GM12864 (cell line): ENCODE data around the gene ZNF732.
"Not testable (repeated sequence)": the region's sequence is repeated elsewhere in the genome, so short reads cannot be mapped to it uniquely, and the experiment has no call there.

Experiments used
- DNase-seq: peaks from one replicate; pipeline ENCODE4 v3.0.0-alpha.2; 2011; ENCODE audit warnings: low read depth
- H3K4me3 ChIP-seq: 2 replicates; pipeline ENCODE4 v1.5.1; 2011; ENCODE audit warnings: mild to moderate bottlenecking, low read depth, low read length, control low read depth
- TF ChIP-seq, protein P1 (sequence below): IDR thresholded peaks from 2 replicates; pipeline ENCODE4 v1.5.1; 2011; ENCODE audit warnings: low read depth, mild to moderate bottlenecking, moderate library complexity, low read length, control low read depth, inconsistent platforms; ENCODE audit errors: missing control alignments

ZNF732 gene

DNA sequence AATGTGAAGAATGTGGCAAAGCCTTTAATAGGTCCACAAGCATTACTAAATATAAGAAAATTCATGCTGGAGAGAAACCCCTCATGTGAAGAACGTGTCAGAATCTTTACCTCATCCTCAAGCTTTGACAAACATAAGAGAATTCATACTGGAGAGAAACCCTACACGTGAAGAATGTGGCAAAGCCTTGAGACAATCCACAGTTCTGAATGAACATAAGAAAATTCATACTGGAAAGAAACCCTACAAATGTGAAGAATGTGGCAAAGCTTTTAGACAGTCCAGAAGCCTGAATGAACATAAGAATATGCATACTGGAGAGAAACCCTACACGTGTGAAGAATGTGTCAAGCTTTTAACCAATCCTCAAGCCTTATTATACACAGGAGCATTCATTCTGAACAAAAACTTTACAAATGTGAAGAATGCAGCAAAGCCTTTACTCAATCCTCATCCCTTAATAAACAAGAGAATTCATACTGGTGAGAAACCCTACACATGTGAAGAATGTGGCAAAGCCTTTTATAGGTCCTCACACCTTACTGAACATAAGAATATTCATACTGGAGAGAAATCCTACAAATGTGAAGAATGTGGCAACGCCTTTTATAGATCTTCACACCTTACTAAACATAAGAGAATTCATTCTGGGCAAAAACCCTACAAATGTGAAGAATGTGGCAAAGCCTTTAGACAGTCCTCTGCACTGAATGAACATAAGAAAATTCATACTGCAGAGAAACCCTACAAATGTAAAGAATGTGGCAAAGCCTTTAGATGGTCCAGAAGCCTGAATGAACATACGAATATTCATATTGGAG lies 51.1 kb downstream of the ZNF732 start:
- H3K4me3 ChIP-seq = no peak overlapping the region
- TF ChIP-seq, protein P1, sequence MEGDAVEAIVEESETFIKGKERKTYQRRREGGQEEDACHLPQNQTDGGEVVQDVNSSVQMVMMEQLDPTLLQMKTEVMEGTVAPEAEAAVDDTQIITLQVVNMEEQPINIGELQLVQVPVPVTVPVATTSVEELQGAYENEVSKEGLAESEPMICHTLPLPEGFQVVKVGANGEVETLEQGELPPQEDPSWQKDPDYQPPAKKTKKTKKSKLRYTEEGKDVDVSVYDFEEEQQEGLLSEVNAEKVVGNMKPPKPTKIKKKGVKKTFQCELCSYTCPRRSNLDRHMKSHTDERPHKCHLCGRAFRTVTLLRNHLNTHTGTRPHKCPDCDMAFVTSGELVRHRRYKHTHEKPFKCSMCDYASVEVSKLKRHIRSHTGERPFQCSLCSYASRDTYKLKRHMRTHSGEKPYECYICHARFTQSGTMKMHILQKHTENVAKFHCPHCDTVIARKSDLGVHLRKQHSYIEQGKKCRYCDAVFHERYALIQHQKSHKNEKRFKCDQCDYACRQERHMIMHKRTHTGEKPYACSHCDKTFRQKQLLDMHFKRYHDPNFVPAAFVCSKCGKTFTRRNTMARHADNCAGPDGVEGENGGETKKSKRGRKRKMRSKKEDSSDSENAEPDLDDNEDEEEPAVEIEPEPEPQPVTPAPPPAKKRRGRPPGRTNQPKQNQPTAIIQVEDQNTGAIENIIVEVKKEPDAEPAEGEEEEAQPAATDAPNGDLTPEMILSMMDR = no peak
- no peak for DNase-seq

DNA sequence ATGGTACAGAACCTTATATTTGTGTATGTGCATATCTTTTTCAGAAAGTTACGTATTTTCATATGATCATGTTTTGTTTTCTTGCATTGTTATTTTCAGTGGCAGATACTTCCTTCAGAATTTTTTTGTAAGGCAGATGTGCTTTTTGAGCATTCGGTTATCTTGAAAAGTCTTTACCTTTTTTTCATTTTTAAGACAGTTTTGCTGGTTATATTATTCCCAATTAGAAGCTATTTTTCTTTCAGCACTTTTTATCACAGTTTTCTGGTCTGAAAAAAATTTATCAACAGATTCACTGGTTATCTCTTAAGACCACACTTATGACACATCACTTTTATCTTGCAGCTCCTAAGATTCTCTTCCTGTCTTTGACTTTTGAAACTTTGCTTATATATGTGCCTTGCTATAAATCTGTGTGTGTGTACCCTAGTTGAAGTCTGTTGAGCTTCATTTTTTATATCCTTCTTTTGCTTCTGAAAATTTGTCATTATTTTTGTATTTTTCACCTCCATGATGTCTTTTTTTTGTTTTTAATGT lies 53.1 kb downstream of the ZNF732 start:
- no peak overlapping the region for H3K4me3 ChIP-seq
- TF ChIP-seq, protein P1 = no peak
- DNase-seq = no peak

DNA sequence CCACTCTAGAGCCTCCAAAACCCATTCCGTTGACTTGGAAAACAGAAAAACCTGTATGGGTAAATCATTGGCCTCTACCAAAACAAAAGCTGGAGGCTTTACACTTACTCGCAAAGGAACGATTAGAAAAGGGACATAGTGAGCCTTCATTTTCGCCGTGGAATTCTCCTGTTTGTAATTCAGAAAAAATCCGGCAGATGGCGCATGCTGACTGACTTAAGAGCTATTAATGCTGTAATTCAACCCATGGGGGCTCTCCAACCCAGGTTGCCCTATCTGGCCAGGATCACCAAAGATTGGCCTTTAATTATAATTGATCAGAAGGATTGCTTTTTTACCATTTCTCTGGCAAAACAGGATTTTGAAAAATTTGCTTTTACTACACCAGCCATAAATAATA lies 60.8 kb downstream of the ZNF732 start:
- H3K4me3 ChIP-seq = no peak overlapping the region
- peak; percentile 2 for DNase-seq
- TF ChIP-seq, protein P1 = peak; percentile 57

DNA sequence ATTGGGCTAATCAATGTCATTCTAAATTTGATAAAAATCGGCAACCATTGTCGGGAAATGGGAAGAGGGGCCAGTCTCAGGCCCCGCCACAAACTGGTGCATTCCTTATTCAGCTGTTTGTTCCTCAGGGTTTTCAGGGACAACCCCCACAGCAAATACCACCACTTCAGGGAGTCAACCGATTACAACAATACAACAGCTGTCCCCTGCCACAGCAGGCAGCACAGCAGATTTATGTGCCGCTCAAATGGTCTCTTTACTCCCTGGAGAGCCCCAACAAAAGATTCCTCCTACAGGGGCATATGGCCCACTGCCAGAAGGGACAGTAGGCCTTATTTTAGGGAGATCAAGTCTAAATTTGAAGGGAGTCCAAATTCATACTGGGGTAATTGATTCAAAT lies 61.8 kb downstream of the ZNF732 start:
- no peak for DNase-seq
- H3K4me3 ChIP-seq = no peak overlapping the region
- TF ChIP-seq, protein P1 = no peak

DNA sequence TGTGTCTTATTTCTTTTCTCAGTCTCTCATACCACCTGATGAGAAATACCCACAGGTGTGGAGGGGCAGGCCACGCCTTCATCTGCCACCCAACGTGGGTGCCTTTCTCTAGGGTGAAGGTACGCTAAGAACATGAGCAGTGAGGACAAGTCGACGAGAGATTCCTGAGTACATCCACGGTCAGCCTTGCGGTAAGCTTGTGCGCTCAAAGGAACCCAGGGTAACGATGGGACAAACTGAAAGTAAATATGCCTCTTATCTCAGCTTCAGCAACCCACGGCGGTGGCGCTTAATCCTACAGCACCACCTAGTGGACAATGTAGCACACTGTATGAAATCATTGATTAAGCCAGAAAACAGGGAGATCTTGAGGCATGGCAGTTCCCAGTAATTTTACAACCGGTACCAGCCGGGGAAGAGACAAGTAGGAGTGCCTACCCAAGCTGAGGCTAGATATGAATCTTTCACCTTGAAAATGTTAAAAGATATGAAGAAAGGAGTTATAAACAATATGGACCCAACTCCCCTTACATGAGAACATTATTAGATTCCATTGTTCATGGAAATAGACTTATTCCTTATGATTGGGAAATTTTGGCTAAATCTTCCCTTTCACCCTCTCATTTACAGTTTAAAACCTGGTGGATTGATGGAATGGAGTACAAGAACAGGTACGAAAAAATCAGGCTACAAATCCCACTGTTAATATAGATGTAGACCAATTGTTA lies 63.0 kb downstream of the ZNF732 start:
- TF ChIP-seq, protein P1 = peak; percentile 72
- peak; percentile 46 for DNase-seq
- H3K4me3 ChIP-seq = peak overlapping the region; percentile 56

DNA sequence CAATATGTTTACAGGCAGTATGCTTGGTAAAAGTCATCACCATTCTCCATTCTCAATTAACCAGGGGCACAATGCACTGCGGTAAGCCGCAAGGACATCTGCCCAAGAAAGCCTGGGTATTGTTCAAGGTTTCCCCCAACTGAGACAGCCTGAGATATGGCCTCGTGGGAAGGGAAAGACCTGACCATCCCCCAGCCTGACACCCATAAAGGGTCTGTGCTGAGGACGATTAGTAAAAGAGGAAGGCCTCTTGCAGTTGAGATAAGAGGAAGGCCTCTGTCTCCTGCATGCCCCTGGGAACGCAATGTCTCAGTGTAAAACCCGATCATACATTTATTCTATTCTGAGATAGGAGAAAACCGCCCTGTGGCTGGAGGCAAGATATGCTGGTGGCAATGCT lies 63.9 kb downstream of the ZNF732 start:
- not testable (repeated sequence) for DNase-seq, H3K4me3 ChIP-seq

DNA sequence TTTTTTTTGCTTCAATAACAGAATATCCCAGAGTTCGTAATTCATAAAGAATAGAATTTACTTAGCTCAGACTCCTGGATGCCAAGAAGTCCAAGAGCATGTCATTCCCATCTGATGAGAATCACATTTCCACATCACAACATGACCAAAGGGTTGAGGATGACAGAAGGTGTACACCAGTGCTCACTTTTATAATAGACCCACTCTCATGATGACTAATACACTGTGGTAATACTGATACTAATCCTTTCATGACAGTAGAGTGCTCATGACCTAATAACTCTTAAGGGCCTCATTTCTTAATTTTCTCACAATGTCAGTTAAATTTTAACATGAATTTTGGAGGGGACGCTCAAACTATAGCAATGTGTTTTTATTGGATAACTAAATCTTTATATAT lies 69.2 kb downstream of the ZNF732 start:
- H3K4me3 ChIP-seq = no peak overlapping the region
- DNase-seq = no peak
- TF ChIP-seq, protein P1 = no peak
